Choroid plexus epithelial cell (primary cell): ENCODE measurements around the gene SLC25A26.
A peak's percentile ranks its signal among the peaks of the same experiment; 100 is the strongest.

Source experiments
- DNase-seq: peaks from one replicate; pipeline ENCODE4 v3.0.0-alpha.2; 2010; ENCODE audit warnings: low read depth
- H3K4me3 ChIP-seq: 2 replicates; pipeline ENCODE4 v1.5.1; 2011; ENCODE audit warnings: low read depth, mild to moderate bottlenecking, control low read depth, low read length, moderate library complexity
- TF ChIP-seq, protein P1 (sequence below): conservative IDR thresholded peaks from 2 replicates; pipeline ENCODE4 v1.5.1; 2011; ENCODE audit warnings: low read depth, mild to moderate bottlenecking, control low read depth, inconsistent platforms, low read length, moderate library complexity

SLC25A26 gene

DNA sequence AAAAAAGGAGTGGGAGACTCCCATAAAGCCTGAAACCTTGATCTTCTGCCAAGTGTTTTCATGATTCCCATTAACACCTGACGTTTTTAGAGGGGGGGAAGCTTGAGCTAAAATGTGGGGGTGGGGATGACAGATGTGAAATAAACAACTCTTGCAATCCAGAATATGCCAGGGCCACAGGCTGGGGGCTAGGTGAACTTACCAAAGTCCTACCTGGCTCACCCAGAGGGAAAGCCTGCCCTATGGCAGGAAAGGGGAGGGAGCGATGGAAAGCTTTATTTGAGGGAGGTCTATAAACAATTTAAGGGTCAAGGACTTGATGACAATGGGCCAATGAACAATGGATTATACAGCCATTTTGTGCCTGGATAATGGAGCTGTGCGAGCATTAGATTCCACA is 171.7 kb downstream of the SLC25A26 start:
- no peak overlapping the region for H3K4me3 ChIP-seq
- no peak for DNase-seq
- TF ChIP-seq, protein P1, sequence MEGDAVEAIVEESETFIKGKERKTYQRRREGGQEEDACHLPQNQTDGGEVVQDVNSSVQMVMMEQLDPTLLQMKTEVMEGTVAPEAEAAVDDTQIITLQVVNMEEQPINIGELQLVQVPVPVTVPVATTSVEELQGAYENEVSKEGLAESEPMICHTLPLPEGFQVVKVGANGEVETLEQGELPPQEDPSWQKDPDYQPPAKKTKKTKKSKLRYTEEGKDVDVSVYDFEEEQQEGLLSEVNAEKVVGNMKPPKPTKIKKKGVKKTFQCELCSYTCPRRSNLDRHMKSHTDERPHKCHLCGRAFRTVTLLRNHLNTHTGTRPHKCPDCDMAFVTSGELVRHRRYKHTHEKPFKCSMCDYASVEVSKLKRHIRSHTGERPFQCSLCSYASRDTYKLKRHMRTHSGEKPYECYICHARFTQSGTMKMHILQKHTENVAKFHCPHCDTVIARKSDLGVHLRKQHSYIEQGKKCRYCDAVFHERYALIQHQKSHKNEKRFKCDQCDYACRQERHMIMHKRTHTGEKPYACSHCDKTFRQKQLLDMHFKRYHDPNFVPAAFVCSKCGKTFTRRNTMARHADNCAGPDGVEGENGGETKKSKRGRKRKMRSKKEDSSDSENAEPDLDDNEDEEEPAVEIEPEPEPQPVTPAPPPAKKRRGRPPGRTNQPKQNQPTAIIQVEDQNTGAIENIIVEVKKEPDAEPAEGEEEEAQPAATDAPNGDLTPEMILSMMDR: no peak

DNA sequence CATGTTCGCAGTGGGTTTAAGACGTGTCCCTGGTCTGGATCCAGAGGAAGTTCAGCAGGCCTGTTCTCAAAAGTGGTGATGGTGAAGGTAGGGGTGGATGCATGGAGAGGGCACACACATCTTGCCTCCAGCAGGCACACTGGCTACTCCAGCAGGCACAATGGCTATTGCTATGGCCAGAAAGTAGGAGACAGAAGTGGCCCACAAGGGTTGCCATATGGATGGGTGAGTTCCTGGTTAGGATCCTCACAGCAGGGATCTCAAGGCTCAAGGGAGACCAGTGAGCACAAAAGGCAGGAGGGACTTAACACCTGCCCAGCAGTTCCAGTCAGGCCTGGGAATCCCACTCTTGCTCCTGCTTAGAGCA is 172.1 kb downstream of the SLC25A26 start:
- DNase-seq: no peak
- TF ChIP-seq, protein P1: no peak
- H3K4me3 ChIP-seq: no peak overlapping the region

DNA sequence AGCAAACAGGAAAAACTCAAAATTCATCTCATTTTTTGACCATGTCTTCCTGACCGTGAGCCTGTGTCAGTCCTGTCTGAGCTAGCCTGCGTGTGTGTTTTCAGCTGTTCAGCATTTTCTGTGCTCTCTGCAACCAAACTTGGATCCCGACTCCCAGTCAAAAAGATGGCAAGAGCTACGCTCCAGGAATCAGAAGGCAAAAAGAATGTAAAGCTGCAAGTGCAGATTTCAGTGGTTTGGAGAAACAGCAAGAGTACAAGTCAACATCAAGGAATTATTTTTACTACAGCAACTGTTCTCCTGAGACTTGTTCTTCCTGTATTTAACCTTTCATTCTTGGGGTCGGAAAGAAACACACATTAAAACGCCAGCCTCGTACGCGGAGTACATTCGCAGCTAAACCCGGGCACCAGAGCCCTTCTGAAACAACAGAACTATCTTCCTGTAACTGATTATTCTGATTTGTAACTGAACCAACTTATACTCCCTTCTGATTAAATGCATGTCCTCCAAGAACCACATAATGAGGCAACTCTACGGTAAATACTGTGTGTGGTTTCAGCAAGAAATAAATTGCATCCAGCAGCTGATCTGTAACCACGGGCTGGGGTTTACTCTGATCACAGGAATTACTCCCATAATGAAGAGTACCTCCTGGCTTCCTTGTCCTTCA is 172.7 kb downstream of the SLC25A26 start:
- peak; percentile 80 for DNase-seq
- TF ChIP-seq, protein P1: no peak
- no peak overlapping the region for H3K4me3 ChIP-seq

DNA sequence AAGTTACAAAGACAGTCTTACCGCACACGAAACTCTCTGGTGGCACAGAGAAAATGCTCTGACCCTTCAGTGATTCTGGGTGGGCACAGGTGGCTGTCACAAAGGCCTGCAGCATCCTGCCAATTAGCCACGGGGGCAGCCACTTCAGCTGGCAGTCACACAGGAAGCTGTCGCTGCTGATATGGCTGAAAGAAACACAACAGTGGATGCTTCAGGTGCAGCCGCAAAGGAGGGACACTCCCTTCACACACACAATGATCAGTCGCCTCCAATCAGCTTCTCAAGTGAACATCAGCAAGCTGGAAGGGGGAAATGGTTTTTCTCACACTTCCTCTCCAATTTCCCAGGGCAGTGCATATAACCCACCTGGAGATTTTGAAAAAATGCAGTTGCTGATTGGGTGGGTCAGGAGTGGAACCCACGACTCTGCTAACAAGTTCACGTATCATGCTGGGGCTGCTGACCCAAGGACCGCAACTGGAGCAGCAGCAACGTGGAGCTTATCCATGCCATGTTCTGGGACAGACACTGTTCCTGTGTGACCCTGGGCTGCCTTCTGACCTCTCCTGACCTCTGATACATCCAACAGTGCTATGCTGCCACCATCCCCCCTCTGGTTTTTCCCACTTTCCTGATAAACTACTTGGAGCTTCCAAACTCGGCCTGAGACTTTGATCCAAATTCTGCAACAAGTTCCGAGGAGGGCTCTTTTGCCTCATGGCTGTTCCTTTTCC is 173.4 kb downstream of the SLC25A26 start:
- no peak overlapping the region for H3K4me3 ChIP-seq
- TF ChIP-seq, protein P1: no peak
- peak; percentile 17 for DNase-seq

DNA sequence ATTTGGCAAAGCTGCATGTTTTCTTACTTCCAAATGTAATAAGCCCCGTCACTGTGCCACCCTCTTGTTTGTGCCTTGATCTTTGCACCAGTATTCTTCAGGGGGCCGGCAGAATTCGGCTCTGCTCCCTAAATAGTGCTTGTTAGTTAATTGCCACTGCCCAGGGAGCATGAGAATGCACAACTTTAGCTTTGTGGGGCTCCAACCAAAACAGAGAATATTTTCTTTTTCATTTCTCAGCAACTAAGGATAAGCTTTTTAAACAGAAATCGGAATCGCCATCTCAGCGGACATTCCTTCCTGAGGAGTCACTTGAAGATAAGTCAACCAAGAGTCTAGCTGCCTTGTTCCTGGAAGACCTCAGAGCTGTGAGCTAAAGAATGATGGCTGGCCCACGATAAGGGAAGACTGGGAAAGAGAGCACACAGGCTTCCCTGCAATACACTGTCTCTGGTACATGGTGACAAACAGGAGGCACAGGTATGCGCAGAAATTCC is 174.0 kb downstream of the SLC25A26 start:
- peak; percentile 88 for DNase-seq
- no peak overlapping the region for H3K4me3 ChIP-seq
- TF ChIP-seq, protein P1: no peak

DNA sequence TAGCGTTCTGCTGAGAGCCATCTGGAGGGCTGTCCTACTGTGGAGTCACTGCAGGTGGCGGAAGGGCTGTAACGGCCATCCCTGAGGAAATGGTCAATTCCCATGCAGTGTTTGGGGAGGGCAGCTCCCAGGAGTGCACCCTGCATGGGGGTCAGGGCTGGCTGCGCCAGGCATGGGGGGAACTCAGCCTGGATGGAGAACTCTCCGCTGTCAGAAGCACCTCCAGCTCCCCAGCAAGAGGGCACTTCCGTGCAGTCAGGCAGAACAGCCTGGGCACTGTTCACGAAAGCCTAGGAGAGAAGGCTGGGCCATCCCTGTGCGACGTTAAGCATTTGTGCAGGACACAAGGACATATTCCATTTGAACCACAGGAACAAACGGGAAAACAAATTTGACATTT is 174.8 kb downstream of the SLC25A26 start:
- H3K4me3 ChIP-seq: no peak overlapping the region
- TF ChIP-seq, protein P1: no peak
- DNase-seq: no peak

DNA sequence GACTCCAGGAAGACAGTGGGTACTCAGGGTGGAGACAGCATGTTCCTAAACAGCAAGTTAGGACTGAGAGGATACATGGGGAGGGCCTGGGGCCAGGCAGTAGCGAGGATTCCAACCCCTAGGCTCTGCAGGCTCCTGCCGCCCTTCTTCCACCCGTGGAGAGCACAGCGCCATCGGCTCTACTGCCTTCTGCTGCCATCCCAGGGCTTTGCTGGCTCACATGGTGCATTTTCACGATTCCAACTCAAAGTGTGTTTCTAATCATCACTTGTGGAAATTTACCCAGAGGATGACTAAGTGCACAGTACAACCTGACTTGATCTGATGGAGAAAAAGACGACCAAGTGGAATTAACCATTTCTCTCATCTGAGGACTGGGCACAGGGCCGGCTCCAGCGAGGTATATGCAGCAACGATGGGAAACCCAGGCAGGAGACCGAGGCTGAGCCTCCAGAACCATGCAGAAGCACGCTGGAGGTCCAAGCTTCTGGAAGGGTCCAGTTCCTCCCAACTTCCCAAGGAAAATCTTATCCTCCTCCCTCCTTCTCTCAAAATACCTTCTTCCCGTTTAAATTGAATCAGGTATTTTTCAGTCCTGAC is 175.5 kb downstream of the SLC25A26 start:
- DNase-seq: no peak
- no peak overlapping the region for H3K4me3 ChIP-seq
- TF ChIP-seq, protein P1: no peak
